Measurements from ENCODE around the gene SH3PXD2B. TPM values are rescaled to one million over a fixed set of nuclear protein-coding genes. Genes with fewer than 3 reads are reported as not detected.

SH3PXD2B gene
- total and polyA plus RNA-seq, 2 of the 13 experiments (the other 11 are each of a cell fraction or from before 2014, with no cell fraction given): 3.4 to 4.6 TPM

- Histone ChIP-seq H3K9ac (ENCODE audit: insufficient read depth, low read depth, low read length) (no peak overlapping the region), H2AFZ (ENCODE audit: low read length) (no peak overlapping the region), H4K20me1 (ENCODE audit: insufficient read depth, low read length) (no peaks in the 10 kb centered on the region), H3K9me3 (ENCODE audit: low read length) (no peaks in the 10 kb centered on the region), H3K4me1 (ENCODE audit: insufficient read depth, low read length) (peaks cover 59% of the 10 kb centered on the region), H3K4me3 (replicated peaks in 1 of 3; ENCODE audit: insufficient read depth in 1 of 3, low read depth in 2 of 3, low read length in 3 of 3) (no peak overlapping the region), H3K36me3 (replicated peaks in 1 of 2; ENCODE audit: control insufficient read depth in 1 of 2, insufficient read depth in 2 of 2, low read length in 2 of 2) (no peaks in the 10 kb centered on the region), H3K27me3 (ENCODE audit: control insufficient read depth in 1 of 2, insufficient read depth in 2 of 2, low read length in 2 of 2) (no peaks in the 10 kb centered on the region), H3K27ac (ENCODE audit: extremely low read length, insufficient read depth, low read length) (no peak overlapping the region), H3K4me2 (ENCODE audit: low read depth, low read length) (no peak overlapping the region), H3K79me2 (ENCODE audit: insufficient read depth, low read length) (no peaks in the 10 kb centered on the region)
- WGBS (ENCODE audit: low lambda C conversion rate): 96% methylated on average over 4 of the region's 4 CpGs
- FAIRE-seq: no peak
- DNase-seq (ENCODE audit: low spot score): no peak
- intact Hi-C loops (cut with micrococcal nuclease; ENCODE audit: unreplicated experiment) (no loop called here), in situ Hi-C loops (cut with HindIII; ENCODE audit: extremely low pct_ligation_motif_present, low pct_unique_long_range_greater_than_20kb) (no loop called here)
- POLR2A ChIA-PET: interaction anchor here (1.2 to 2.0 kb wide), 4 partner anchors 10 to 30 kb away, joined by 3 to 11 read pairs (median 6); no protein-coding TSS in a partner anchor
- no TSS peak for BruUV-seq (replicated peaks)
- CTCF ChIA-PET (ENCODE audit: low intra/inter-chr PET ratio, low total read pairs): no interaction called here
- no peak for ATAC-seq
- TF ChIP-seq CEBPB (IDR thresholded peaks at IDR 0.05; ENCODE audit: borderline replicate concordance, low read depth, low read length): no peak
- no peak for TF ChIP-seq SRSF9 (IDR thresholded peaks at IDR 0.05; ENCODE audit: borderline replicate concordance, insufficient read depth, low read depth, low read length, poor library complexity, severe bottlenecking)
- no peak for TF ChIP-seq DDIT3 (CRISPR knock-in tag; IDR thresholded peaks at IDR 0.05)
- TF ChIP-seq IRF2 (CRISPR knock-in tag; IDR thresholded peaks at IDR 0.05): no peak
- no peak for TF ChIP-seq ASH2L (IDR thresholded peaks at IDR 0.05; ENCODE audit: insufficient read length, low read depth, low read length)
- no peak for TF ChIP-seq MED1 (CRISPR knock-in tag; IDR thresholded peaks at IDR 0.05)
- no peak for TF ChIP-seq E2F1 (CRISPR knock-in tag; IDR thresholded peaks at IDR 0.05)
- no peak for TF ChIP-seq GPN1 (CRISPR knock-in tag; IDR thresholded peaks at IDR 0.05; ENCODE audit: borderline replicate concordance)
- TF ChIP-seq ZBTB10 (CRISPR knock-in tag; IDR thresholded peaks at IDR 0.05; ENCODE audit: borderline replicate concordance): no peak
- TF ChIP-seq BHLHE40 (IDR thresholded peaks at IDR 0.05; ENCODE audit: low read length): no peak
- no peak for TF ChIP-seq SNAPC2 (CRISPR knock-in tag; IDR thresholded peaks at IDR 0.05)
- TF ChIP-seq JDP2 (CRISPR knock-in tag; IDR thresholded peaks at IDR 0.05; ENCODE audit: borderline replicate concordance): no peak
- no peak for TF ChIP-seq KLF9 (CRISPR knock-in tag; IDR thresholded peaks at IDR 0.05; ENCODE audit: low read depth)
- no peak for TF ChIP-seq KDM4B (CRISPR knock-in tag; IDR thresholded peaks at IDR 0.05)
- TF ChIP-seq IRX3 (CRISPR knock-in tag; IDR thresholded peaks at IDR 0.05; ENCODE audit: borderline replicate concordance, low read depth): no peak
- TF ChIP-seq ZNF674 (CRISPR knock-in tag; IDR thresholded peaks at IDR 0.05; ENCODE audit: low read depth): no peak
- TF ChIP-seq HOXA9 (CRISPR knock-in tag; IDR thresholded peaks at IDR 0.05; ENCODE audit: borderline replicate concordance): no peak
- TF ChIP-seq ZNF574 (CRISPR knock-in tag; IDR thresholded peaks at IDR 0.05): no peak
- TF ChIP-seq PITX1 (CRISPR knock-in tag; IDR thresholded peaks at IDR 0.05): no peak
Observed at GRCh38 chr5:172413601-172414171, 40.6 kb downstream of the SH3PXD2B start.
